Adrenal gland (tissue), 5 donors: ENCODE measurements around the gene IL17RB.

ENCODE experiments used
- CTCF ChIP-seq, 6 experiments: fragments of 450-650 bp in 4 of 6; fragments of 200-600 bp in 2 of 6; sonication (generic) in 1 of 6; IDR thresholded peaks; 1 replicate in 5 of 6; 2 replicates in 1 of 6; pipeline versions ENCODE4 v1.5.1 to v1.8.0; 2016 to 2021; ENCODE audit warnings: antibody characterized with exemption in 6 of 6, mild to moderate bottlenecking in 2 of 6, moderate library complexity in 1 of 6
- POLR2A ChIP-seq, 2 donors: fragments of 450-650 bp; IDR thresholded peaks; one replicate each; pipeline ENCODE4 v1.6.1; 2017; ENCODE audit warnings: antibody characterized with exemption in 2 of 2, mild to moderate bottlenecking in 2 of 2, moderate library complexity in 1 of 2
- donor health status: DM: no; HTN: no; CAD: no.

GRCh38 chr3:53881691-53882593 is 35.6 kb downstream of the IL17RB start, which contains the start of gene ACTR8:
- TF ChIP-seq CTCF (IDR thresholded peaks at IDR 0.05) (peak in 5 of 6 experiments; percentile 14 to 46 (median 29)), POLR2A (IDR thresholded peaks at IDR 0.05) (peak; percentile 61 to 72)
